ENCODE measurements around the gene SMURF2. TPM values are rescaled to one million over a fixed set of nuclear protein-coding genes. Genes with fewer than 3 reads are reported as not detected.
A peak's percentile ranks its signal among the peaks of the same experiment; 100 is the strongest.

SMURF2 gene
- total and polyA plus RNA-seq, 9 of the 15 experiments (the other 6 are each of a cell fraction or from before 2014, with no cell fraction given): 3.8 to 22.0 (median 14.8) TPM

DNA sequence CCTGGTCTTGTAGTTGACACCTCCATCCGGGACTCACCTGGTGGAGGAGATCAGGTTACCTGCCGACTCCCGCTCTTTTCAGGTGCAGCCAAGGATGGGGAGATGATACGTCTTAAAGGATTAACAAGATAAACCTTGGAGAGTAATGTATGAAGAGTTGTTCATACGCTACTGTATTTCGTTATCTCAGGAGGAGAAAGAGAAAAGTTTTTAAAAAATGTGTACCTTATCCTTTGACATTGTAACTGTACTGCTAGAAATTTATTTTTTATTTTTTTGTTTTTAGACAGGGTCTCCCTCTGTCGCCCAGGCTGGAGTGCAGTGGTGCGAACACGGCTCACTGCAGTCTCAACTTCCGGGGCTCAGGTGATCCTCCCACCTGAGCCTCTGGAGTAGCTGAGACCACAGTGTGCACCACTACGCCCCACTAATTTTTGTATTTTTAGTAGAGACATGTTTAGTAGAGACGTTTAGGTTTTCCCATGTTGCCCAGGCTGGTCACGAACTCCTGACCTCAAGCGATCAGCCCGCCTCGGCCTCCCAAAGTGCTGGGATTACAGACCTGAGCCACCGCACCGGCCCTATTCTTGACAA lies 764 bp upstream of the SMURF2 start:
- FAIRE-seq (no peak), DNase-seq (ENCODE audit: extremely low read depth in 1 of 4, low spot score in 3 of 4) (no peak), ATAC-seq (no peak)
- POLR2A ChIA-PET: interaction anchor here (0.5 to 0.9 kb wide), 4 partner anchors 18 to 1116 kb away, joined by 3 to 4 read pairs (median 3); no protein-coding TSS in a partner anchor
- Histone ChIP-seq H3K79me2 (ENCODE audit: control insufficient read depth, insufficient read depth, low read length) (peaks cover 27% of the 10 kb centered on the region), H2AFZ (ENCODE audit: low read depth, low read length) (peak overlapping the region; percentile 94), H3K4me2 (ENCODE audit: insufficient read depth, low read length) (peak overlapping the region; percentile 70), H4K20me1 (replicated peaks; ENCODE audit: control insufficient read depth, insufficient read depth, low read length) (no peaks in the 10 kb centered on the region), H3K9me1 (ENCODE audit: control insufficient read depth, insufficient read depth, low read length) (no peaks in the 10 kb centered on the region), H3K9ac (ENCODE audit: insufficient read depth in 1 of 2, low read depth in 2 of 2, low read length in 2 of 2) (peak overlapping the region; percentile 32 to 93; a peak in 3 of 4 replicates), H3K27me3 (ENCODE audit: control insufficient read depth in 2 of 2, insufficient read depth in 2 of 2, low read length in 2 of 2) (no peaks in the 10 kb centered on the region), H3K4me1 (replicated peaks in 1 of 2; ENCODE audit: control insufficient read depth in 2 of 2, insufficient read depth in 2 of 2, low read length in 2 of 2) (peaks cover 7 to 11% of the 10 kb centered on the region in 2 experiments; a peak in 4 of 5 replicates), H3K36me3 (ENCODE audit: control insufficient read depth, insufficient read depth, low read length) (no peaks in the 10 kb centered on the region), H3K9me3 (replicated peaks; ENCODE audit: control insufficient read depth, insufficient read depth, low read depth, low read length) (no peaks in the 10 kb centered on the region), H3K27ac (ENCODE audit: extremely low read depth, low read depth, low read length) (no peak overlapping the region), H3K4me3 (peak overlapping the region; percentile 85)
- in situ Hi-C loops (cut with MboI): no loop called here
- 52% methylated on average over 17 of the region's 18 CpGs for WGBS (ENCODE audit: insufficient coverage, low coverage, missing lambda C conversion rate)
- intact Hi-C loops (cut with micrococcal nuclease): loop anchor here (5.0 kb wide), 1 partner anchor 74 kb away; no protein-coding TSS in a partner anchor
- CTCF ChIA-PET (ENCODE audit: low intra/inter-chr PET ratio): interaction anchor here (0.8 kb wide), 1 partner anchor 129 kb away, joined by 3 read pairs; no protein-coding TSS in a partner anchor
- BruUV-seq (replicated peaks): TSS peak; percentile 77
- TF ChIP-seq PML (IDR thresholded peaks at IDR 0.05; ENCODE audit: low read length) (no peak), MTA3 (IDR thresholded peaks at IDR 0.05; ENCODE audit: borderline replicate concordance) (0 out of 2 replicates have a peak, but pooled peaks have one; percentile 10), NCOA4 (IDR thresholded peaks at IDR 0.05; ENCODE audit: partially characterized antibody) (no peak), ZNF76 (CRISPR knock-in tag; IDR thresholded peaks at IDR 0.05; ENCODE audit: borderline replicate concordance) (no peak), GABPA (tag; conservative IDR thresholded peaks at IDR 0.05; ENCODE audit: low read depth) (no peak), NR2C2 (CRISPR knock-in tag; IDR thresholded peaks at IDR 0.05) (no peak), NR2C2 (tag; IDR thresholded peaks at IDR 0.05) (no peak), ZNF133 (CRISPR knock-in tag; IDR thresholded peaks at IDR 0.05) (no peak), SMARCA4 (IDR thresholded peaks at IDR 0.05) (no peak), DPF2 (IDR thresholded peaks at IDR 0.05) (0 out of 2 replicates have a peak, but pooled peaks have one; percentile 12), ZNF121 (CRISPR knock-in tag; conservative IDR thresholded peaks at IDR 0.05) (no peak), GABPB1 (CRISPR knock-in tag; IDR thresholded peaks at IDR 0.05) (no peak), ZNF586 (CRISPR knock-in tag; conservative IDR thresholded peaks at IDR 0.05) (no peak), CXXC5 (CRISPR knock-in tag; IDR thresholded peaks at IDR 0.05) (no peak), SRSF1 (IDR thresholded peaks at IDR 0.05; ENCODE audit: low read depth, low read length) (no peak), HCFC1 (IDR thresholded peaks at IDR 0.05; ENCODE audit: low read depth, low read length) (no peak), ZNF780A (CRISPR knock-in tag; IDR thresholded peaks at IDR 0.05) (no peak), ZEB2 (IDR thresholded peaks at IDR 0.05) (peak; percentile 80)
- TF ChIP-seq, protein P1, sequence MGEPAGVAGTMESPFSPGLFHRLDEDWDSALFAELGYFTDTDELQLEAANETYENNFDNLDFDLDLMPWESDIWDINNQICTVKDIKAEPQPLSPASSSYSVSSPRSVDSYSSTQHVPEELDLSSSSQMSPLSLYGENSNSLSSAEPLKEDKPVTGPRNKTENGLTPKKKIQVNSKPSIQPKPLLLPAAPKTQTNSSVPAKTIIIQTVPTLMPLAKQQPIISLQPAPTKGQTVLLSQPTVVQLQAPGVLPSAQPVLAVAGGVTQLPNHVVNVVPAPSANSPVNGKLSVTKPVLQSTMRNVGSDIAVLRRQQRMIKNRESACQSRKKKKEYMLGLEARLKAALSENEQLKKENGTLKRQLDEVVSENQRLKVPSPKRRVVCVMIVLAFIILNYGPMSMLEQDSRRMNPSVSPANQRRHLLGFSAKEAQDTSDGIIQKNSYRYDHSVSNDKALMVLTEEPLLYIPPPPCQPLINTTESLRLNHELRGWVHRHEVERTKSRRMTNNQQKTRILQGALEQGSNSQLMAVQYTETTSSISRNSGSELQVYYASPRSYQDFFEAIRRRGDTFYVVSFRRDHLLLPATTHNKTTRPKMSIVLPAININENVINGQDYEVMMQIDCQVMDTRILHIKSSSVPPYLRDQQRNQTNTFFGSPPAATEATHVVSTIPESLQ (CRISPR knock-in tag; IDR thresholded peaks at IDR 0.05): no peak
- TF ChIP-seq, protein P2, sequence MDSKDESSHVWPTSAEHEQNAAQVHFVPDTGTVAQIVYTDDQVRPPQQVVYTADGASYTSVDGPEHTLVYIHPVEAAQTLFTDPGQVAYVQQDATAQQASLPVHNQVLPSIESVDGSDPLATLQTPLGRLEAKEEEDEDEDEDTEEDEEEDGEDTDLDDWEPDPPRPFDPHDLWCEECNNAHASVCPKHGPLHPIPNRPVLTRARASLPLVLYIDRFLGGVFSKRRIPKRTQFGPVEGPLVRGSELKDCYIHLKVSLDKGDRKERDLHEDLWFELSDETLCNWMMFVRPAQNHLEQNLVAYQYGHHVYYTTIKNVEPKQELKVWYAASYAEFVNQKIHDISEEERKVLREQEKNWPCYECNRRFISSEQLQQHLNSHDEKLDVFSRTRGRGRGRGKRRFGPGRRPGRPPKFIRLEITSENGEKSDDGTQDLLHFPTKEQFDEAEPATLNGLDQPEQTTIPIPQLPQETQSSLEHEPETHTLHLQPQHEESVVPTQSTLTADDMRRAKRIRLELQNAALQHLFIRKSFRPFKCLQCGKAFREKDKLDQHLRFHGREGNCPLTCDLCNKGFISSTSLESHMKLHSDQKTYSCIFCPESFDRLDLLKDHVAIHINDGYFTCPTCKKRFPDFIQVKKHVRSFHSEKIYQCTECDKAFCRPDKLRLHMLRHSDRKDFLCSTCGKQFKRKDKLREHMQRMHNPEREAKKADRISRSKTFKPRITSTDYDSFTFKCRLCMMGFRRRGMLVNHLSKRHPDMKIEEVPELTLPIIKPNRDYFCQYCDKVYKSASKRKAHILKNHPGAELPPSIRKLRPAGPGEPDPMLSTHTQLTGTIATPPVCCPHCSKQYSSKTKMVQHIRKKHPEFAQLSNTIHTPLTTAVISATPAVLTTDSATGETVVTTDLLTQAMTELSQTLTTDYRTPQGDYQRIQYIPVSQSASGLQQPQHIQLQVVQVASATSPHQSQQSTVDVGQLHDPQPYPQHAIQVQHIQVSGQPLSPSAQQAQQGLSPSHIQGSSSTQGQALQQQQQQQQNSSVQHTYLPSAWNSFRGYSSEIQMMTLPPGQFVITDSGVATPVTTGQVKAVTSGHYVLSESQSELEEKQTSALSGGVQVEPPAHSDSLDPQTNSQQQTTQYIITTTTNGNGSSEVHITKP (IDR thresholded peaks at IDR 0.05; ENCODE audit: partially characterized antibody): no peak

All from K562 (cell line).